ENCODE data around the gene PNMA8C. TPM values are rescaled to one million over a fixed set of nuclear protein-coding genes. Genes with fewer than 3 reads are reported as not detected.
A peak's percentile ranks its signal among the peaks of the same experiment; 100 is the strongest.

The PNMA8C gene
- polyA plus RNA-seq, 1 of the 3 experiments (the other 2 are of a cell fraction) = 1.3 TPM

DNA sequence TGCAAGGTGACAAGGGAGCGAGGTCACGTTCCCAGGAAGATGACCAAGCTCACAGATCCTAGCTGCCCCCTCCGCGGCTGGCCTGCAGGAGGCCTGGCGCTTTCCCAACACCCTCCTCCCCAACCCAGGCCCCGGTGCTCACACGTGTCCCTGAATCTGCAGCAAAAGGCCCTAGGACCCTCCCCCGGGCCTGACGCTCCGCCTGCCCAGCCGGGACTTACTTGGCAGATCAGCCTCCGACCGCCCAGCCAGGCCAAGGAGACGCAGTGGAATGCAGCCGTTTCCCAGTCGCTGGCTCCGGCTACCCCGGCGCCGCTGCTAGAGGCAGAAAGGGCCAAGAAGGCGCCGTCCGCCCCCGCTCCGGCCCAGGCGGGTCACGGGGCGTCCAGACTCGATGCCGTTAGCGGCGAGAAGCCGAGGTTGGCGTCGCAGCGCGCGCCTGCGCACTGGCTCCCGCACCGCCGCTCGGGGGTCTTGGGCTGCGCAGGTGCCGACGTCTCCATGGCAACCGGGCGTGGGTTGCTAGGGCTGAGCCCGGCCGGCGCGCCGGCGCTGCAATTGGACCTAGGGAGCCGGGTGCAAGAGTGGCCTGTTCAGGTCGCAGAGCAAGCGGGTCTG is 42.5 kb upstream of the PNMA8C start, which contains the start of gene PNMA8A:
PNMA8A (minus strand) TSS at position 448 of the 618 bp plus-strand sequence. CDS start 528 bp downstream, outside the sequence.
- Histone ChIP-seq H3K4me1 (ENCODE audit: control insufficient read depth in 1 of 2, insufficient read depth in 2 of 2, low read depth in 1 of 2, low read length in 1 of 2) (peaks cover 16 to 23% of the 10 kb centered on the region in 2 experiments; a peak in 2 of 4 replicates), H3K4me3 (ENCODE audit: low read depth in 2 of 2, low read length in 1 of 2) (peak within 1 kb of the TSS; percentile 63 to 68), H3K9me2 (no peaks in the 10 kb centered on the region), H3K9ac (peak within 1 kb of the TSS; percentile 75), H2AFZ (ENCODE audit: low read depth) (peak within 1 kb of the TSS; percentile 100), H3K79me2 (ENCODE audit: insufficient read depth) (peaks cover 8% of the 10 kb centered on the region; the same call in 1 of the 2 replicates), H3F3A (replicated peaks; ENCODE audit: insufficient read depth) (peaks cover 34% of the 10 kb centered on the region), H3K4me2 (peak within 1 kb of the TSS; percentile 92), H3K27me3 (ENCODE audit: insufficient read depth) (no peaks in the 10 kb centered on the region), H3K27ac (ENCODE audit: low read depth in 2 of 2, low read length in 1 of 2) (peak within 1 kb of the TSS; percentile 68 to 81), H3K9me3 (no peaks in the 10 kb centered on the region), H4K20me1 (ENCODE audit: insufficient read depth) (no peaks in the 10 kb centered on the region), H3K36me3 (replicated peaks in 1 of 2; ENCODE audit: control insufficient read depth in 1 of 2, insufficient read depth in 2 of 2, low read length in 1 of 2) (peaks cover 0 to 8% of the 10 kb centered on the region in 2 experiments)
- peak; percentile 97 for DNase-seq
- POLR2A ChIA-PET = no interaction called here
- 20% methylated on average over 11 of the region's 57 CpGs for WGBS (ENCODE audit: low lambda C conversion rate)
- TF ChIP-seq MAX (IDR thresholded peaks at IDR 0.05; ENCODE audit: low read depth) (peak; percentile 88), SIN3A (IDR thresholded peaks at IDR 0.05; ENCODE audit: borderline replicate concordance, low read depth, low read length) (no peak), GATA2 (CRISPR knock-in tag; IDR thresholded peaks at IDR 0.05) (no peak), NRF1 (IDR thresholded peaks at IDR 0.05; ENCODE audit: low read depth, low read length) (peak; percentile 92), POLR2AphosphoS5 (IDR thresholded peaks at IDR 0.05; ENCODE audit: low read depth, low read length) (peak; percentile 51; the same call in 1 of the 2 replicates), RFX5 (IDR thresholded peaks at IDR 0.05; ENCODE audit: low read length) (peak; percentile 79; the same call in 1 of the 2 replicates), MXI1 (IDR thresholded peaks at IDR 0.05; ENCODE audit: low read depth, low read length) (peak; percentile 94)
- TF ChIP-seq, protein P1, sequence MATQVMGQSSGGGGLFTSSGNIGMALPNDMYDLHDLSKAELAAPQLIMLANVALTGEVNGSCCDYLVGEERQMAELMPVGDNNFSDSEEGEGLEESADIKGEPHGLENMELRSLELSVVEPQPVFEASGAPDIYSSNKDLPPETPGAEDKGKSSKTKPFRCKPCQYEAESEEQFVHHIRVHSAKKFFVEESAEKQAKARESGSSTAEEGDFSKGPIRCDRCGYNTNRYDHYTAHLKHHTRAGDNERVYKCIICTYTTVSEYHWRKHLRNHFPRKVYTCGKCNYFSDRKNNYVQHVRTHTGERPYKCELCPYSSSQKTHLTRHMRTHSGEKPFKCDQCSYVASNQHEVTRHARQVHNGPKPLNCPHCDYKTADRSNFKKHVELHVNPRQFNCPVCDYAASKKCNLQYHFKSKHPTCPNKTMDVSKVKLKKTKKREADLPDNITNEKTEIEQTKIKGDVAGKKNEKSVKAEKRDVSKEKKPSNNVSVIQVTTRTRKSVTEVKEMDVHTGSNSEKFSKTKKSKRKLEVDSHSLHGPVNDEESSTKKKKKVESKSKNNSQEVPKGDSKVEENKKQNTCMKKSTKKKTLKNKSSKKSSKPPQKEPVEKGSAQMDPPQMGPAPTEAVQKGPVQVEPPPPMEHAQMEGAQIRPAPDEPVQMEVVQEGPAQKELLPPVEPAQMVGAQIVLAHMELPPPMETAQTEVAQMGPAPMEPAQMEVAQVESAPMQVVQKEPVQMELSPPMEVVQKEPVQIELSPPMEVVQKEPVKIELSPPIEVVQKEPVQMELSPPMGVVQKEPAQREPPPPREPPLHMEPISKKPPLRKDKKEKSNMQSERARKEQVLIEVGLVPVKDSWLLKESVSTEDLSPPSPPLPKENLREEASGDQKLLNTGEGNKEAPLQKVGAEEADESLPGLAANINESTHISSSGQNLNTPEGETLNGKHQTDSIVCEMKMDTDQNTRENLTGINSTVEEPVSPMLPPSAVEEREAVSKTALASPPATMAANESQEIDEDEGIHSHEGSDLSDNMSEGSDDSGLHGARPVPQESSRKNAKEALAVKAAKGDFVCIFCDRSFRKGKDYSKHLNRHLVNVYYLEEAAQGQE (IDR thresholded peaks at IDR 0.05; ENCODE audit: low read depth, low read length) = no peak; the same call in 1 of the 2 replicates
- TF ChIP-seq, protein P2, sequence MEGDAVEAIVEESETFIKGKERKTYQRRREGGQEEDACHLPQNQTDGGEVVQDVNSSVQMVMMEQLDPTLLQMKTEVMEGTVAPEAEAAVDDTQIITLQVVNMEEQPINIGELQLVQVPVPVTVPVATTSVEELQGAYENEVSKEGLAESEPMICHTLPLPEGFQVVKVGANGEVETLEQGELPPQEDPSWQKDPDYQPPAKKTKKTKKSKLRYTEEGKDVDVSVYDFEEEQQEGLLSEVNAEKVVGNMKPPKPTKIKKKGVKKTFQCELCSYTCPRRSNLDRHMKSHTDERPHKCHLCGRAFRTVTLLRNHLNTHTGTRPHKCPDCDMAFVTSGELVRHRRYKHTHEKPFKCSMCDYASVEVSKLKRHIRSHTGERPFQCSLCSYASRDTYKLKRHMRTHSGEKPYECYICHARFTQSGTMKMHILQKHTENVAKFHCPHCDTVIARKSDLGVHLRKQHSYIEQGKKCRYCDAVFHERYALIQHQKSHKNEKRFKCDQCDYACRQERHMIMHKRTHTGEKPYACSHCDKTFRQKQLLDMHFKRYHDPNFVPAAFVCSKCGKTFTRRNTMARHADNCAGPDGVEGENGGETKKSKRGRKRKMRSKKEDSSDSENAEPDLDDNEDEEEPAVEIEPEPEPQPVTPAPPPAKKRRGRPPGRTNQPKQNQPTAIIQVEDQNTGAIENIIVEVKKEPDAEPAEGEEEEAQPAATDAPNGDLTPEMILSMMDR (IDR thresholded peaks at IDR 0.05) = peak; percentile 30
- CTCF ChIA-PET = interaction anchor here (1.0 to 24.7 kb wide), 6 partner anchors 10 to 85 kb away, joined by 3 to 463 read pairs (median 6); no protein-coding TSS in a partner anchor

All from SK-N-SH (cell line).